ENCODE results near the gene ADAM17. TPM values are rescaled to one million over a fixed set of nuclear protein-coding genes. Genes with fewer than 3 reads are reported as not detected.

ADAM17 gene
- total RNA-seq, 1 donor from 2014 or later: 13.1 TPM

- Histone ChIP-seq H3K4me3 (no peak overlapping the region), H3K4me1 (no peaks in the 10 kb centered on the region), H3K27me3 (ENCODE audit: low read depth) (no peaks in the 10 kb centered on the region), H3K36me3 (peaks cover 81% of the 10 kb centered on the region), H3K9me3 (replicated peaks) (no peaks in the 10 kb centered on the region), H3K27ac (replicated peaks) (no peak overlapping the region)
- intact Hi-C loops (cut with micrococcal nuclease): no loop called here
- no peak for TF ChIP-seq CTCF (IDR thresholded peaks at IDR 0.05; ENCODE audit: borderline replicate concordance)
- DNase-seq: no peak
These were observed 110.5 kb downstream of the ADAM17 start for GRCh38 chr2:9445089-9445488.

- Histone ChIP-seq H3K27ac (replicated peaks) (no peak overlapping the region), H3K4me1 (no peaks in the 10 kb centered on the region), H3K9me3 (replicated peaks) (no peaks in the 10 kb centered on the region), H3K36me3 (peaks cover 78% of the 10 kb centered on the region), H3K4me3 (no peak overlapping the region), H3K27me3 (ENCODE audit: low read depth) (no peaks in the 10 kb centered on the region)
- TF ChIP-seq CTCF (IDR thresholded peaks at IDR 0.05; ENCODE audit: borderline replicate concordance): no peak
- DNase-seq: no peak
- intact Hi-C loops (cut with micrococcal nuclease): no loop called here
These were observed 112.1 kb downstream of the ADAM17 start for GRCh38 chr2:9443526-9443925.

GRCh38 chr2:9441556-9441955 lies 114.1 kb downstream of the ADAM17 start:
- no peaks in the 10 kb centered on the region for H3K27me3 ChIP-seq (ENCODE audit: low read depth)
- H3K4me1 ChIP-seq: no peaks in the 10 kb centered on the region
- H3K36me3 ChIP-seq: peaks cover 91% of the 10 kb centered on the region
- H3K9me3 ChIP-seq (replicated peaks): no peaks in the 10 kb centered on the region
- no peak for DNase-seq
- TF ChIP-seq CTCF (IDR thresholded peaks at IDR 0.05; ENCODE audit: borderline replicate concordance): no peak
- no peak overlapping the region for H3K4me3 ChIP-seq
- H3K27ac ChIP-seq (replicated peaks): no peak overlapping the region
- intact Hi-C loops (cut with micrococcal nuclease): no loop called here

- intact Hi-C loops (cut with micrococcal nuclease): no loop called here
- no peak for TF ChIP-seq CTCF (IDR thresholded peaks at IDR 0.05; ENCODE audit: borderline replicate concordance)
- DNase-seq: no peak
- no peak overlapping the region for H3K4me3 ChIP-seq
- H3K27me3 ChIP-seq (ENCODE audit: low read depth): no peaks in the 10 kb centered on the region
- no peaks in the 10 kb centered on the region for H3K4me1 ChIP-seq
- H3K9me3 ChIP-seq (replicated peaks): no peaks in the 10 kb centered on the region
- no peak overlapping the region for H3K27ac ChIP-seq (replicated peaks)
- H3K36me3 ChIP-seq: peaks cover 95% of the 10 kb centered on the region
These were observed 115.4 kb downstream of the ADAM17 start for GRCh38 chr2:9440058-9440727.

DNA sequence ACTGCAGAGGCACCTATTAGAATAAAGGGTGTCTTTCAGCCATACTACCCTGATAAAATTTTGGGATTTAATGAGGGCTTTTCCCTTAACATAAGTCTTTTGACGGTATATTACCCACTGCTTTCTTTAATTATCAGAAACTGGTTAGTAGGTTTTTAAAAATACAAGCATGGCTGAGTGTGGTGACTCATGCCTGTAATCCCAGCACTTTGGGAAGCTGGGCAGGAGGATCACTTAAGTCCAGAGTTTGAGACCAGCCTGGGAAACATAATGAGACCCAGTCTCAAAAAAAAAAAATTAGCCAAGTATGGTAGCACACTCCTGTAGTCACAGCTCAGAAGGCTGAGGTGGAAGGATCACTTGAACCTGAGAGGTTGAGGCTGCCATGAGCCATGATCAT lies 116.1 kb downstream of the ADAM17 start:
- no peak for DNase-seq
- H3K9me3 ChIP-seq (replicated peaks): no peaks in the 10 kb centered on the region
- peaks cover 93% of the 10 kb centered on the region for H3K36me3 ChIP-seq
- no peaks in the 10 kb centered on the region for H3K27me3 ChIP-seq (ENCODE audit: low read depth)
- intact Hi-C loops (cut with micrococcal nuclease): no loop called here
- H3K4me1 ChIP-seq: no peaks in the 10 kb centered on the region
- H3K4me3 ChIP-seq: no peak overlapping the region
- no peak for TF ChIP-seq CTCF (IDR thresholded peaks at IDR 0.05; ENCODE audit: borderline replicate concordance)
- H3K27ac ChIP-seq (replicated peaks): no peak overlapping the region

Other genes with a start within 250 kb of the ADAM17 start
- gene ITGB1BP1, start 132.3 kb downstream of the ADAM17 start, total RNA-seq: 75.6 TPM
- 15.6 TPM for gene CPSF3, start 132.2 kb downstream of the ADAM17 start, total RNA-seq
- gene IAH1, start 81.3 kb downstream of the ADAM17 start, total RNA-seq: 82.9 TPM
- 178 TPM for gene YWHAQ, start 75.2 kb upstream of the ADAM17 start, total RNA-seq